ELR (cell line): Measurements from ENCODE around the gene SCGB3A1.

Experiments used
- DNase-seq: peaks from one replicate; pipeline ENCODE4 v3.0.0-alpha.2; 2015; ENCODE audit warnings: low read depth

SCGB3A1 gene

GRCh38 chr5:180591311-180591887 is at the start of gene SCGB3A1:
Gene SCGB3A1 (minus strand): TSS chr5:180591499. CDS start chr5:180591462, 37 bp downstream.
- no peak for DNase-seq

GRCh38 chr5:180640611-180640860 is 49.2 kb upstream of the SCGB3A1 start:
- DNase-seq: no peak

GRCh38 chr5:180639741-180640610 is 48.7 kb upstream of the SCGB3A1 start:
- DNase-seq: no peak

- no peak for DNase-seq
Measured at GRCh38 chr5:180639287-180639686, 48.0 kb upstream of the SCGB3A1 start.

GRCh38 chr5:180637962-180638680 is 46.8 kb upstream of the SCGB3A1 start:
- no peak for DNase-seq

GRCh38 chr5:180636403-180637075 is 45.2 kb upstream of the SCGB3A1 start:
- DNase-seq: peak; percentile 68

GRCh38 chr5:180636016-180636402 is 44.7 kb upstream of the SCGB3A1 start:
- DNase-seq: no peak

GRCh38 chr5:180633283-180634177 is 42.2 kb upstream of the SCGB3A1 start:
- no peak for DNase-seq

- no peak for DNase-seq
Measured at GRCh38 chr5:180632768-180633167, 41.5 kb upstream of the SCGB3A1 start.

- no peak for DNase-seq
Measured at GRCh38 chr5:180631549-180632383, 40.5 kb upstream of the SCGB3A1 start.

GRCh38 chr5:180630426-180630825 is 39.1 kb upstream of the SCGB3A1 start:
- DNase-seq: no peak

GRCh38 chr5:180629831-180630382 is 38.6 kb upstream of the SCGB3A1 start:
- no peak for DNase-seq

- DNase-seq: no peak
Measured at GRCh38 chr5:180628827-180629750, 37.8 kb upstream of the SCGB3A1 start.

- peak; percentile 11 for DNase-seq
Measured at GRCh38 chr5:180628211-180628610, 36.9 kb upstream of the SCGB3A1 start.

- DNase-seq: no peak
Measured at GRCh38 chr5:180627386-180628120, 36.3 kb upstream of the SCGB3A1 start.

- DNase-seq: no peak
Measured at GRCh38 chr5:180626661-180627385, 35.5 kb upstream of the SCGB3A1 start.

GRCh38 chr5:180625791-180626660 is 34.7 kb upstream of the SCGB3A1 start:
- no peak for DNase-seq
